ENCODE measurements around the gene SRD5A3.

SRD5A3 gene

GRCh38 chr4:55345980-55346850 lies at the start of gene SRD5A3:
TSS of gene SRD5A3 (plus strand) at chr4:55346242. CDS start at chr4:55346337, 95 bp downstream.
- peak within 1 kb of the TSS; percentile 90 for H3K27ac ChIP-seq
- H3K4me3 ChIP-seq (ENCODE audit: low read depth, low read length) = peak within 1 kb of the TSS; percentile 49
- no peaks in the 10 kb centered on the region for H3K36me3 ChIP-seq
- H3K9me3 ChIP-seq (ENCODE audit: severe bottlenecking) = no peaks in the 10 kb centered on the region
- peak; percentile 86 for DNase-seq
- TF ChIP-seq CTCF (IDR thresholded peaks at IDR 0.05; ENCODE audit: low read depth, low read length) = peak; percentile 83
- no peaks in the 10 kb centered on the region for H3K27me3 ChIP-seq (ENCODE audit: insufficient read depth, low read depth, severe bottlenecking)

GRCh38 chr4:55297346-55297745 lies 48.7 kb upstream of the SRD5A3 start:
- H3K27me3 ChIP-seq (ENCODE audit: insufficient read depth, low read depth, severe bottlenecking) = peaks cover 26% of the 10 kb centered on the region
- peak; percentile 5 for DNase-seq
- no peak for TF ChIP-seq CTCF (IDR thresholded peaks at IDR 0.05; ENCODE audit: low read depth, low read length)
- no peaks in the 10 kb centered on the region for H3K36me3 ChIP-seq
- H3K4me3 ChIP-seq (ENCODE audit: low read depth, low read length) = no peak overlapping the region
- H3K27ac ChIP-seq = no peak overlapping the region
- H3K9me3 ChIP-seq (ENCODE audit: severe bottlenecking) = no peaks in the 10 kb centered on the region

- Histone ChIP-seq H3K27ac (no peak overlapping the region), H3K36me3 (no peaks in the 10 kb centered on the region), H3K27me3 (ENCODE audit: insufficient read depth, low read depth, severe bottlenecking) (peaks cover 15% of the 10 kb centered on the region), H3K9me3 (ENCODE audit: severe bottlenecking) (peaks cover 2% of the 10 kb centered on the region), H3K4me3 (ENCODE audit: low read depth, low read length) (no peak overlapping the region)
- TF ChIP-seq CTCF (IDR thresholded peaks at IDR 0.05; ENCODE audit: low read depth, low read length) = no peak
- no peak for DNase-seq
Measured at GRCh38 chr4:55303760-55304165, 42.3 kb upstream of the SRD5A3 start.

GRCh38 chr4:55304303-55304702 lies 41.7 kb upstream of the SRD5A3 start:
- no peaks in the 10 kb centered on the region for H3K36me3 ChIP-seq
- H3K4me3 ChIP-seq (ENCODE audit: low read depth, low read length) = no peak overlapping the region
- peaks cover 15% of the 10 kb centered on the region for H3K27me3 ChIP-seq (ENCODE audit: insufficient read depth, low read depth, severe bottlenecking)
- no peak for TF ChIP-seq CTCF (IDR thresholded peaks at IDR 0.05; ENCODE audit: low read depth, low read length)
- H3K27ac ChIP-seq = no peak overlapping the region
- H3K9me3 ChIP-seq (ENCODE audit: severe bottlenecking) = peaks cover 2% of the 10 kb centered on the region
- no peak for DNase-seq

GRCh38 chr4:55308071-55308470 lies 38.0 kb upstream of the SRD5A3 start:
- no peak for DNase-seq
- Histone ChIP-seq H3K36me3 (no peaks in the 10 kb centered on the region), H3K27me3 (ENCODE audit: insufficient read depth, low read depth, severe bottlenecking) (peaks cover 22% of the 10 kb centered on the region), H3K27ac (no peak overlapping the region), H3K9me3 (ENCODE audit: severe bottlenecking) (no peaks in the 10 kb centered on the region), H3K4me3 (ENCODE audit: low read depth, low read length) (no peak overlapping the region)
- no peak for TF ChIP-seq CTCF (IDR thresholded peaks at IDR 0.05; ENCODE audit: low read depth, low read length)

Data from WERI-Rb-1 (cell line).